SK-N-SH treated with all-trans-retinoic acid at 6 μM for 48 hours (cell line): ENCODE results near the gene MCM7.

Source experiments
- ATAC-seq: fragments of 200-7000 bp; cut with Tn5 transposase; 3 replicates; pipeline ENCODE4 v1.9.1; 2020; ENCODE audit warnings: mild to moderate bottlenecking, moderate library complexity
- ARNTL ChIP-seq: fragments of 450-650 bp; formaldehyde crosslinking; IDR thresholded peaks from 2 replicates; pipeline ENCODE4 v1.5.0; 2020; ENCODE audit warnings: low read depth, mild to moderate bottlenecking, moderate library complexity, borderline replicate concordance
- BACH2 ChIP-seq: fragments of 250-450 bp; sonication (Bioruptor Pico); IDR thresholded peaks from 2 replicates; pipeline ENCODE4 v1.9.0; 2021; ENCODE audit warnings: mild to moderate bottlenecking, borderline replicate concordance
- CREB5 ChIP-seq: fragments of 250-450 bp; sonication (Bioruptor Pico); IDR thresholded peaks from 2 replicates; pipeline ENCODE4 v1.5.1; 2020; ENCODE audit warnings: low read depth, mild to moderate bottlenecking, moderate library complexity
- CSDC2 ChIP-seq: fragments of 250-450 bp; sonication (Bioruptor Pico); IDR thresholded peaks from 2 replicates; pipeline ENCODE4 v1.5.0; 2020; ENCODE audit warnings: mild to moderate bottlenecking, moderate library complexity
- ESRRG ChIP-seq: fragments of 250-450 bp; sonication (Bioruptor Pico); IDR thresholded peaks from 2 replicates; pipeline ENCODE4 v1.6.1; 2021; ENCODE audit warnings: mild to moderate bottlenecking
- GLIS3 ChIP-seq: fragments of 250-450 bp; sonication (Bioruptor Pico); IDR thresholded peaks from 2 replicates; pipeline ENCODE4 v1.5.0; 2020; ENCODE audit warnings: mild to moderate bottlenecking, moderate library complexity
- ISL1 ChIP-seq: fragments of 250-450 bp; sonication (Bioruptor Pico); IDR thresholded peaks from 2 replicates; pipeline ENCODE4 v2.1.2; 2022; ENCODE audit warnings: mild to moderate bottlenecking, moderate library complexity
- PPARA ChIP-seq: fragments of 250-450 bp; sonication (Bioruptor Pico); IDR thresholded peaks from 2 replicates; pipeline ENCODE4 v1.5.0; 2020; ENCODE audit warnings: mild to moderate bottlenecking, borderline replicate concordance
- RARB ChIP-seq: fragments of 250-450 bp; sonication (Bioruptor Pico); IDR thresholded peaks from 2 replicates; pipeline ENCODE4 v1.8.0; 2021; ENCODE audit warnings: mild to moderate bottlenecking, moderate library complexity
- TCF4 ChIP-seq: fragments of 250-450 bp; sonication (Bioruptor Pico); IDR thresholded peaks from 2 replicates; pipeline ENCODE4 v1.8.0; 2021; ENCODE audit warnings: mild to moderate bottlenecking, moderate library complexity, borderline replicate concordance
- TOX ChIP-seq: fragments of 250-450 bp; sonication (Bioruptor Pico); IDR thresholded peaks from 2 replicates; pipeline ENCODE4 v1.8.0; 2021; ENCODE audit warnings: mild to moderate bottlenecking, moderate library complexity, borderline replicate concordance
- ZC3H10 ChIP-seq: fragments of 250-450 bp; sonication (Bioruptor Pico); IDR thresholded peaks from 2 replicates; pipeline ENCODE4 v1.5.1; 2021; ENCODE audit warnings: mild to moderate bottlenecking, moderate library complexity
- ZFP3 ChIP-seq: fragments of 250-450 bp; sonication (Bioruptor Pico); IDR thresholded peaks from 2 replicates; pipeline ENCODE4 v1.5.0; 2020; ENCODE audit warnings: mild to moderate bottlenecking, moderate library complexity
- ZFP30 ChIP-seq: fragments of 450-650 bp; formaldehyde crosslinking; IDR thresholded peaks from 2 replicates; pipeline ENCODE4 v1.5.0; 2022; ENCODE audit warnings: mild to moderate bottlenecking, moderate library complexity
- ZNF565 ChIP-seq: fragments of 450-650 bp; formaldehyde crosslinking; conservative IDR thresholded peaks from 2 replicates; pipeline ENCODE4 v1.5.0; 2020; ENCODE audit warnings: low read depth, mild to moderate bottlenecking, moderate library complexity
- ZNF70 ChIP-seq: fragments of 450-650 bp; formaldehyde crosslinking; IDR thresholded peaks from 2 replicates; pipeline ENCODE4 v1.5.0; 2020; ENCODE audit warnings: mild to moderate bottlenecking, moderate library complexity
- ZNF8 ChIP-seq: fragments of 450-650 bp; formaldehyde crosslinking; IDR thresholded peaks from 2 replicates; pipeline ENCODE4 v1.5.0; 2020; ENCODE audit warnings: mild to moderate bottlenecking, moderate library complexity
- TF ChIP-seq, protein P1 (sequence below): fragments of 250-450 bp; sonication (Bioruptor Pico); IDR thresholded peaks from 2 replicates; pipeline ENCODE4 v1.5.1; 2021; ENCODE audit warnings: mild to moderate bottlenecking, moderate library complexity
- TF ChIP-seq, protein P2 (sequence below): fragments of 250-450 bp; sonication (Bioruptor Pico); IDR thresholded peaks from 2 replicates; pipeline ENCODE4 v1.8.0; 2021; ENCODE audit warnings: low read depth, mild to moderate bottlenecking, moderate library complexity, borderline replicate concordance
- TF ChIP-seq, protein P3 (sequence below): fragments of 250-450 bp; sonication (Bioruptor Pico); IDR thresholded peaks from 2 replicates; pipeline ENCODE4 v1.8.0; 2020; ENCODE audit warnings: mild to moderate bottlenecking, moderate library complexity, borderline replicate concordance

The MCM7 gene

DNA sequence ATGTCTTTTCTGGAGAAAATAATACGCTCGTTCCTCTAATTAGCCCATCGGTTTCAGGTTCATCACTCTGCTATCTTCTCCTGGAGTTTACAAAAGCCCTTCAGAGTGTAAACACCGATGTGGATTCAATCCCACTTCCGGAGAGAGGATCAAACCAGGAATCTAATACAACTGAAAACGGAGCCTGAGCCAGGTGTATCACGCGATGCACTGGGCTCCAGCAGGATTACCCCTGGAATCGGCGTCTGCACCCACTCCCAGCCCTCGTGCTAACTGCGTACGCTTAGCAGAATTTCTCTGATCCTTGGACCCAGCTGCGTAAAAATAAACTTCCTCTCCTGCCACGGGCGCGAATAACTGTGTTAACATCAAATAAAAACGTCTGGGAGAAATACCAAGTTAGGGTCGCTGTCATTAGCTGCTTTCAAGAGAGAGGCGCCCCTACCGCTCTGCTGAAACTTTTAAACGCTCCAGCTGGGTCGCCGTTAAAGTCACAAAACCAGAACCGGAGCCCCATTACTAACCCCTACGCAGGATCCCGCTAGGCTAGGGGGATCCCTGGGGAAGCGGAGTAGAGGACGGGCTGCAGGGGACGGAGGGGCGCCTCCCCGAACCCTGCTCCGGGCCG, 20.2 kb downstream of the MCM7 start:
- peak; percentile 56 for ATAC-seq
- TF ChIP-seq, protein P1, sequence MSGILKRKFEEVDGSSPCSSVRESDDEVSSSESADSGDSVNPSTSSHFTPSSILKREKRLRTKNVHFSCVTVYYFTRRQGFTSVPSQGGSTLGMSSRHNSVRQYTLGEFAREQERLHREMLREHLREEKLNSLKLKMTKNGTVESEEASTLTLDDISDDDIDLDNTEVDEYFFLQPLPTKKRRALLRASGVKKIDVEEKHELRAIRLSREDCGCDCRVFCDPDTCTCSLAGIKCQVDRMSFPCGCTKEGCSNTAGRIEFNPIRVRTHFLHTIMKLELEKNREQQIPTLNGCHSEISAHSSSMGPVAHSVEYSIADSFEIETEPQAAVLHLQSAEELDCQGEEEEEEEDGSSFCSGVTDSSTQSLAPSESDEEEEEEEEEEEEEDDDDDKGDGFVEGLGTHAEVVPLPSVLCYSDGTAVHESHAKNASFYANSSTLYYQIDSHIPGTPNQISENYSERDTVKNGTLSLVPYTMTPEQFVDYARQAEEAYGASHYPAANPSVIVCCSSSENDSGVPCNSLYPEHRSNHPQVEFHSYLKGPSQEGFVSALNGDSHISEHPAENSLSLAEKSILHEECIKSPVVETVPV: 0 out of 2 replicates have a peak, but pooled peaks have one; percentile 44
- TF ChIP-seq, protein P2, sequence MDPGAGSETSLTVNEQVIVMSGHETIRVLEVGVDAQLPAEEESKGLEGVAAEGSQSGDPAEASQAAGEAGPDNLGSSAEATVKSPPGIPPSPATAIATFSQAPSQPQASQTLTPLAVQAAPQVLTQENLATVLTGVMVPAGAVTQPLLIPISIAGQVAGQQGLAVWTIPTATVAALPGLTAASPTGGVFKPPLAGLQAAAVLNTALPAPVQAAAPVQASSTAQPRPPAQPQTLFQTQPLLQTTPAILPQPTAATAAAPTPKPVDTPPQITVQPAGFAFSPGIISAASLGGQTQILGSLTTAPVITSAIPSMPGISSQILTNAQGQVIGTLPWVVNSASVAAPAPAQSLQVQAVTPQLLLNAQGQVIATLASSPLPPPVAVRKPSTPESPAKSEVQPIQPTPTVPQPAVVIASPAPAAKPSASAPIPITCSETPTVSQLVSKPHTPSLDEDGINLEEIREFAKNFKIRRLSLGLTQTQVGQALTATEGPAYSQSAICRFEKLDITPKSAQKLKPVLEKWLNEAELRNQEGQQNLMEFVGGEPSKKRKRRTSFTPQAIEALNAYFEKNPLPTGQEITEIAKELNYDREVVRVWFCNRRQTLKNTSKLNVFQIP (CRISPR knock-in tag): no peak
- TF ChIP-seq ZFP3 (CRISPR knock-in tag) (no peak), ZFP30 (no peak), ZNF70 (0 out of 2 replicates have a peak, but pooled peaks have one; percentile 38)

DNA sequence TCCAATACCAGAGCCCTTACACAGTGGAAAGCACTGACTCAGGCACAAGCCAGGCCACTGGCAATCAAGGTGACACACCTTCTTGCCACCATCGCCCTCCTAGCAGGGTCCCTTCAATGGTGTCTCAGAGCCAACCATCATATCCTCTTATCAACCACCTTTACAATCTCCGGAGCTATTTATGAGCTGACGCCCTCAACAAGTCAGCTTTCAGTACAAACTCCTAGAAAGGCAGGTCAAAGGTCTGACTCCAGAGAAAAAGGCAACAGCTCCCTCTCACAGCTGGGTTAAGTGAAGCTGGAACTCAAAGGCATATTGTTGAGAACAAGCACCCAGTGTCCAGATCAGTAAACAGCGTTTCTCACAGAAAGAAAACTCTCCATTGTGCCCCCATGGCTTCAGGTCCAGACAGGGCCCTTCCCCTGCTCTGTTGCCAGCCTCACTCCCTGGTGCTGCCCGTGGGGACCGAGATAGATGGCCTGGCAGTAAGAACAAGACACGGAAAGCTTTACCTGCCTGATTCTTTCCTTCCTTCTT, 22.1 kb downstream of the MCM7 start:
- TF ChIP-seq ISL1 (CRISPR knock-in tag): no peak
- TF ChIP-seq TCF4: no peak
- TF ChIP-seq ZC3H10 (CRISPR knock-in tag): no peak
- no peak for TF ChIP-seq ARNTL (CRISPR knock-in tag)
- no peak for TF ChIP-seq ZNF8 (CRISPR knock-in tag)
- TF ChIP-seq, protein P3, sequence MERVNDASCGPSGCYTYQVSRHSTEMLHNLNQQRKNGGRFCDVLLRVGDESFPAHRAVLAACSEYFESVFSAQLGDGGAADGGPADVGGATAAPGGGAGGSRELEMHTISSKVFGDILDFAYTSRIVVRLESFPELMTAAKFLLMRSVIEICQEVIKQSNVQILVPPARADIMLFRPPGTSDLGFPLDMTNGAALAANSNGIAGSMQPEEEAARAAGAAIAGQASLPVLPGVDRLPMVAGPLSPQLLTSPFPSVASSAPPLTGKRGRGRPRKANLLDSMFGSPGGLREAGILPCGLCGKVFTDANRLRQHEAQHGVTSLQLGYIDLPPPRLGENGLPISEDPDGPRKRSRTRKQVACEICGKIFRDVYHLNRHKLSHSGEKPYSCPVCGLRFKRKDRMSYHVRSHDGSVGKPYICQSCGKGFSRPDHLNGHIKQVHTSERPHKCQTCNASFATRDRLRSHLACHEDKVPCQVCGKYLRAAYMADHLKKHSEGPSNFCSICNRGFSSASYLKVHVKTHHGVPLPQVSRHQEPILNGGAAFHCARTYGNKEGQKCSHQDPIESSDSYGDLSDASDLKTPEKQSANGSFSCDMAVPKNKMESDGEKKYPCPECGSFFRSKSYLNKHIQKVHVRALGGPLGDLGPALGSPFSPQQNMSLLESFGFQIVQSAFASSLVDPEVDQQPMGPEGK: no peak
- TF ChIP-seq, protein P2 (CRISPR knock-in tag): no peak
- TF ChIP-seq, protein P1: no peak
- no peak for TF ChIP-seq ZNF565 (CRISPR knock-in tag)
- ATAC-seq: no peak

- TF ChIP-seq TOX: no peak
- TF ChIP-seq, protein P1: no peak
- TF ChIP-seq ZNF70: no peak
- no peak for TF ChIP-seq TCF4
- TF ChIP-seq CSDC2: no peak
- TF ChIP-seq ISL1 (CRISPR knock-in tag): no peak
- TF ChIP-seq ZNF565 (CRISPR knock-in tag): no peak
- no peak for TF ChIP-seq RARB (CRISPR knock-in tag)
- TF ChIP-seq ESRRG (CRISPR knock-in tag): no peak
- TF ChIP-seq ZFP3 (CRISPR knock-in tag): no peak
- TF ChIP-seq ZC3H10 (CRISPR knock-in tag): no peak
- ATAC-seq: no peak
These were observed 24.0 kb downstream of the MCM7 start for GRCh38 chr7:100077205-100077604.

GRCh38 chr7:100075418-100075817, 25.8 kb downstream of the MCM7 start:
- ATAC-seq: no peak
- TF ChIP-seq ISL1 (CRISPR knock-in tag): no peak
- TF ChIP-seq CREB5 (CRISPR knock-in tag): no peak
- no peak for TF ChIP-seq PPARA
- TF ChIP-seq, protein P1: no peak
- no peak for TF ChIP-seq GLIS3
- TF ChIP-seq BACH2 (CRISPR knock-in tag): no peak
- TF ChIP-seq ZNF70: no peak
- TF ChIP-seq ZNF8 (CRISPR knock-in tag): no peak
- TF ChIP-seq TCF4: no peak
- TF ChIP-seq, protein P3: no peak
